ENCODE results near the gene PPFIBP2. TPM values are rescaled to one million over a fixed set of nuclear protein-coding genes. Genes with fewer than 3 reads are reported as not detected.
"Not testable (repeated sequence)": the region's sequence is repeated elsewhere in the genome, so short reads cannot be mapped to it uniquely, and the experiment has no call there.

The PPFIBP2 gene
- total RNA-seq, 1 experiment from 2014 or later, result 3.9 TPM

- no peak overlapping the region for H3K27ac ChIP-seq
- DNase-seq, result no peak
- no peaks in the 10 kb centered on the region; the same call in 1 of the 2 replicates for H3K27me3 ChIP-seq
- H3K9me3 ChIP-seq (replicated peaks), result no peaks in the 10 kb centered on the region
- no peaks in the 10 kb centered on the region for H3K4me1 ChIP-seq
- no peak overlapping the region for H3K4me3 ChIP-seq
- no peaks in the 10 kb centered on the region for H3K36me3 ChIP-seq
Measured at GRCh38 chr11:7512525-7513233, 1.1 kb upstream of the PPFIBP2 start.

- Histone ChIP-seq H3K36me3 (no peaks in the 10 kb centered on the region), H3K4me1 (no peaks in the 10 kb centered on the region), H3K27me3 (no peaks in the 10 kb centered on the region; the same call in 1 of the 2 replicates), H3K4me3 (no peak overlapping the region), H3K27ac (no peak overlapping the region), H3K9me3 (replicated peaks) (no peaks in the 10 kb centered on the region)
- no peak for DNase-seq
Measured at GRCh38 chr11:7514099-7514591, 346 bp downstream of the PPFIBP2 start.

- Histone ChIP-seq H3K27ac (no peak overlapping the region), H3K4me1 (no peaks in the 10 kb centered on the region), H3K27me3 (no peaks in the 10 kb centered on the region; the same call in 1 of the 2 replicates), H3K4me3 (no peak overlapping the region), H3K36me3 (no peaks in the 10 kb centered on the region), H3K9me3 (replicated peaks) (no peaks in the 10 kb centered on the region)
- DNase-seq, result no peak
Measured at GRCh38 chr11:7515447-7515886, 1.7 kb downstream of the PPFIBP2 start.

GRCh38 chr11:7516475-7516874, 2.7 kb downstream of the PPFIBP2 start:
- H3K27ac ChIP-seq, result no peak overlapping the region
- no peaks in the 10 kb centered on the region for H3K4me1 ChIP-seq
- H3K27me3 ChIP-seq, result no peaks in the 10 kb centered on the region; the same call in 1 of the 2 replicates
- no peaks in the 10 kb centered on the region for H3K9me3 ChIP-seq (replicated peaks)
- H3K36me3 ChIP-seq, result no peaks in the 10 kb centered on the region
- H3K4me3 ChIP-seq, result no peak overlapping the region
- DNase-seq, result no peak

GRCh38 chr11:7517743-7518142, 3.9 kb downstream of the PPFIBP2 start:
- not testable (repeated sequence) for DNase-seq; H3K36me3 ChIP-seq; H3K4me1 ChIP-seq; H3K4me3 ChIP-seq; H3K9me3 ChIP-seq (replicated peaks); H3K27ac ChIP-seq; H3K27me3 ChIP-seq

- Histone ChIP-seq H3K4me1 (no peaks in the 10 kb centered on the region), H3K4me3 (no peak overlapping the region), H3K9me3 (replicated peaks) (no peaks in the 10 kb centered on the region), H3K36me3 (no peaks in the 10 kb centered on the region), H3K27me3 (no peaks in the 10 kb centered on the region; the same call in 1 of the 2 replicates), H3K27ac (no peak overlapping the region)
- no peak for DNase-seq
Measured at GRCh38 chr11:7518811-7519562, 5.2 kb downstream of the PPFIBP2 start.

- no peak overlapping the region for H3K4me3 ChIP-seq
- no peak overlapping the region for H3K27ac ChIP-seq
- no peaks in the 10 kb centered on the region for H3K9me3 ChIP-seq (replicated peaks)
- no peaks in the 10 kb centered on the region for H3K36me3 ChIP-seq
- no peaks in the 10 kb centered on the region for H3K4me1 ChIP-seq
- no peaks in the 10 kb centered on the region; the same call in 1 of the 2 replicates for H3K27me3 ChIP-seq
- no peak for DNase-seq
Measured at GRCh38 chr11:7520011-7520942, 6.5 kb downstream of the PPFIBP2 start.

GRCh38 chr11:7520981-7521487, 7.2 kb downstream of the PPFIBP2 start:
- Histone ChIP-seq H3K9me3 (replicated peaks) (no peaks in the 10 kb centered on the region), H3K4me1 (no peaks in the 10 kb centered on the region), H3K27ac (no peak overlapping the region), H3K4me3 (no peak overlapping the region), H3K27me3 (no peaks in the 10 kb centered on the region), H3K36me3 (no peaks in the 10 kb centered on the region)
- DNase-seq, result no peak

GRCh38 chr11:7522121-7522520, 8.3 kb downstream of the PPFIBP2 start:
- Histone ChIP-seq H3K4me3 (no peak overlapping the region), H3K4me1 (no peaks in the 10 kb centered on the region), H3K36me3 (no peaks in the 10 kb centered on the region), H3K27ac (no peak overlapping the region), H3K9me3 (replicated peaks) (no peaks in the 10 kb centered on the region), H3K27me3 (no peaks in the 10 kb centered on the region)
- DNase-seq, result no peak

GRCh38 chr11:7522546-7522945, 8.7 kb downstream of the PPFIBP2 start:
- Histone ChIP-seq H3K4me3 (no peak overlapping the region), H3K36me3 (no peaks in the 10 kb centered on the region), H3K27ac (no peak overlapping the region), H3K9me3 (replicated peaks) (no peaks in the 10 kb centered on the region), H3K4me1 (no peaks in the 10 kb centered on the region), H3K27me3 (no peaks in the 10 kb centered on the region)
- no peak for DNase-seq

GRCh38 chr11:7523416-7524210, 9.8 kb downstream of the PPFIBP2 start:
- no peak overlapping the region for H3K4me3 ChIP-seq
- no peaks in the 10 kb centered on the region for H3K4me1 ChIP-seq
- no peaks in the 10 kb centered on the region for H3K27me3 ChIP-seq
- H3K27ac ChIP-seq, result no peak overlapping the region
- no peak for DNase-seq
- no peaks in the 10 kb centered on the region for H3K36me3 ChIP-seq
- H3K9me3 ChIP-seq (replicated peaks), result no peaks in the 10 kb centered on the region

- DNase-seq, result no peak
- Histone ChIP-seq H3K4me3 (no peak overlapping the region), H3K4me1 (no peaks in the 10 kb centered on the region), H3K36me3 (no peaks in the 10 kb centered on the region), H3K9me3 (replicated peaks) (no peaks in the 10 kb centered on the region), H3K27ac (no peak overlapping the region), H3K27me3 (no peaks in the 10 kb centered on the region)
Measured at GRCh38 chr11:7524462-7525235, 10.8 kb downstream of the PPFIBP2 start.

- no peaks in the 10 kb centered on the region for H3K9me3 ChIP-seq (replicated peaks)
- no peak for DNase-seq
- no peaks in the 10 kb centered on the region for H3K36me3 ChIP-seq
- H3K27ac ChIP-seq, result no peak overlapping the region
- no peak overlapping the region for H3K4me3 ChIP-seq
- no peaks in the 10 kb centered on the region for H3K27me3 ChIP-seq
- H3K4me1 ChIP-seq, result no peaks in the 10 kb centered on the region
Measured at GRCh38 chr11:7525424-7525823, 11.6 kb downstream of the PPFIBP2 start.

Measured in SJCRH30 (cell line).